ENCODE data around the gene CREBBP. TPM values are rescaled to one million over a fixed set of nuclear protein-coding genes. Genes with fewer than 3 reads are reported as not detected.

Gene CREBBP
- total RNA-seq, 1 experiment from 2014 or later = 79.6 TPM

GRCh38 chr16:3754081-3754703, 126.3 kb downstream of the CREBBP start:
- Histone ChIP-seq H3K27me3 (replicated peaks; ENCODE audit: insufficient read depth, low read depth, low read length, poor library complexity) (no peaks in the 10 kb centered on the region), H3K4me3 (ENCODE audit: low read depth, low read length, poor library complexity, severe bottlenecking) (no peak overlapping the region), H3K9me3 (ENCODE audit: low read depth, low read length, poor library complexity, severe bottlenecking) (no peaks in the 10 kb centered on the region), H3K36me3 (ENCODE audit: insufficient read depth, low read length, poor library complexity, severe bottlenecking) (peaks cover 54% of the 10 kb centered on the region), H3K27ac (ENCODE audit: low read depth, low read length, poor library complexity, severe bottlenecking) (no peak overlapping the region), H3K4me1 (ENCODE audit: insufficient read depth, low read length, poor library complexity, severe bottlenecking) (peaks cover 29% of the 10 kb centered on the region)
- BruUV-seq (replicated peaks) = no TSS peak
- ChIA-PET POLR2A (ENCODE audit: low non-redundant PET) (no interaction called here), CTCF (no interaction called here)
- intact Hi-C loops (cut with micrococcal nuclease; ENCODE audit: unreplicated experiment) = no loop called here
- DNase-seq (ENCODE audit: low spot score) = peak; percentile 9
- TF ChIP-seq, protein P1, sequence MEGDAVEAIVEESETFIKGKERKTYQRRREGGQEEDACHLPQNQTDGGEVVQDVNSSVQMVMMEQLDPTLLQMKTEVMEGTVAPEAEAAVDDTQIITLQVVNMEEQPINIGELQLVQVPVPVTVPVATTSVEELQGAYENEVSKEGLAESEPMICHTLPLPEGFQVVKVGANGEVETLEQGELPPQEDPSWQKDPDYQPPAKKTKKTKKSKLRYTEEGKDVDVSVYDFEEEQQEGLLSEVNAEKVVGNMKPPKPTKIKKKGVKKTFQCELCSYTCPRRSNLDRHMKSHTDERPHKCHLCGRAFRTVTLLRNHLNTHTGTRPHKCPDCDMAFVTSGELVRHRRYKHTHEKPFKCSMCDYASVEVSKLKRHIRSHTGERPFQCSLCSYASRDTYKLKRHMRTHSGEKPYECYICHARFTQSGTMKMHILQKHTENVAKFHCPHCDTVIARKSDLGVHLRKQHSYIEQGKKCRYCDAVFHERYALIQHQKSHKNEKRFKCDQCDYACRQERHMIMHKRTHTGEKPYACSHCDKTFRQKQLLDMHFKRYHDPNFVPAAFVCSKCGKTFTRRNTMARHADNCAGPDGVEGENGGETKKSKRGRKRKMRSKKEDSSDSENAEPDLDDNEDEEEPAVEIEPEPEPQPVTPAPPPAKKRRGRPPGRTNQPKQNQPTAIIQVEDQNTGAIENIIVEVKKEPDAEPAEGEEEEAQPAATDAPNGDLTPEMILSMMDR (conservative IDR thresholded peaks at IDR 0.05; ENCODE audit: low read depth, low read length) = no peak
- TF ChIP-seq EZH2 (IDR thresholded peaks at IDR 0.05; ENCODE audit: borderline replicate concordance, low read depth, low read length, poor library complexity, severe bottlenecking) = no peak

GRCh38 chr16:3752984-3753383, 127.5 kb downstream of the CREBBP start:
- BruUV-seq (replicated peaks) = no TSS peak
- no peaks in the 10 kb centered on the region for H3K27me3 ChIP-seq (replicated peaks; ENCODE audit: insufficient read depth, low read depth, low read length, poor library complexity)

DNA sequence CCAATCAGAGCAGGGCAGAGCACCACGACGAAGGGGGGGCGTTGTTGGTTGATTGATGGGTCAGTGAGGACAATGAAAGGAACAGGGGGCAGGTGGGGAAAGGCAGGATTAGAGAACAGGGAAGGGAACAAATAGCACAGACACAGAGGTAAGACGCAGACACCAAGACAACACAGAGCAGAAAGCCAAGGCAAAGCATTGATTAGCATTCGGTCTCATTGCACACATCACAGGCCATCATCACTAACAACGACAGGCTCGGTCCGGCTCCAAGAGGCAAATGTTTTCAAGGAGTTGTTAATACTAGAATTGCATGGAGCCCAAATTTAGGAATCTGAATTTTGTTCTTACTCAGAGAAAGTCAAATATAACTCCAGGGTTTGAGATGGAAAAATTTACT, 128.6 kb downstream of the CREBBP start:
- Histone ChIP-seq H3K27me3 (replicated peaks; ENCODE audit: insufficient read depth, low read depth, low read length, poor library complexity) (no peaks in the 10 kb centered on the region), H3K4me1 (ENCODE audit: insufficient read depth, low read length, poor library complexity, severe bottlenecking) (peaks cover 29% of the 10 kb centered on the region), H3K27ac (ENCODE audit: low read depth, low read length, poor library complexity, severe bottlenecking) (no peak overlapping the region), H3K4me3 (ENCODE audit: low read depth, low read length, poor library complexity, severe bottlenecking) (no peak overlapping the region), H3K9me3 (ENCODE audit: low read depth, low read length, poor library complexity, severe bottlenecking) (no peaks in the 10 kb centered on the region), H3K36me3 (ENCODE audit: insufficient read depth, low read length, poor library complexity, severe bottlenecking) (peaks cover 43% of the 10 kb centered on the region)
- intact Hi-C loops (cut with micrococcal nuclease; ENCODE audit: unreplicated experiment) = no loop called here
- no peak for DNase-seq (ENCODE audit: low spot score)
- ChIA-PET POLR2A (ENCODE audit: low non-redundant PET) (no interaction called here), CTCF (no interaction called here)
- no TSS peak for BruUV-seq (replicated peaks)
- TF ChIP-seq EZH2 (IDR thresholded peaks at IDR 0.05; ENCODE audit: borderline replicate concordance, low read depth, low read length, poor library complexity, severe bottlenecking) = no peak
- TF ChIP-seq, protein P1 (conservative IDR thresholded peaks at IDR 0.05; ENCODE audit: low read depth, low read length) = no peak

More at GRCh38 chr16:3752984-3753383, 127.5 kb downstream of the CREBBP start:
- intact Hi-C loops (cut with micrococcal nuclease; ENCODE audit: unreplicated experiment) = no loop called here
- H3K9me3 ChIP-seq (ENCODE audit: low read depth, low read length, poor library complexity, severe bottlenecking) = no peaks in the 10 kb centered on the region
- peaks cover 48% of the 10 kb centered on the region for H3K36me3 ChIP-seq (ENCODE audit: insufficient read depth, low read length, poor library complexity, severe bottlenecking)
- no peak overlapping the region for H3K27ac ChIP-seq (ENCODE audit: low read depth, low read length, poor library complexity, severe bottlenecking)
- DNase-seq (ENCODE audit: low spot score) = no peak
- ChIA-PET POLR2A (ENCODE audit: low non-redundant PET) (no interaction called here), CTCF (no interaction called here)
- no peak overlapping the region for H3K4me3 ChIP-seq (ENCODE audit: low read depth, low read length, poor library complexity, severe bottlenecking)
- peaks cover 29% of the 10 kb centered on the region for H3K4me1 ChIP-seq (ENCODE audit: insufficient read depth, low read length, poor library complexity, severe bottlenecking)
- no peak for TF ChIP-seq EZH2 (IDR thresholded peaks at IDR 0.05; ENCODE audit: borderline replicate concordance, low read depth, low read length, poor library complexity, severe bottlenecking)
- TF ChIP-seq, protein P1 (conservative IDR thresholded peaks at IDR 0.05; ENCODE audit: low read depth, low read length) = no peak

Measured in A673 (cell line).